ENCODE data around the gene SLC31A1.
A peak's percentile ranks its signal among the peaks of the same experiment; 100 is the strongest.

The SLC31A1 gene

DNA sequence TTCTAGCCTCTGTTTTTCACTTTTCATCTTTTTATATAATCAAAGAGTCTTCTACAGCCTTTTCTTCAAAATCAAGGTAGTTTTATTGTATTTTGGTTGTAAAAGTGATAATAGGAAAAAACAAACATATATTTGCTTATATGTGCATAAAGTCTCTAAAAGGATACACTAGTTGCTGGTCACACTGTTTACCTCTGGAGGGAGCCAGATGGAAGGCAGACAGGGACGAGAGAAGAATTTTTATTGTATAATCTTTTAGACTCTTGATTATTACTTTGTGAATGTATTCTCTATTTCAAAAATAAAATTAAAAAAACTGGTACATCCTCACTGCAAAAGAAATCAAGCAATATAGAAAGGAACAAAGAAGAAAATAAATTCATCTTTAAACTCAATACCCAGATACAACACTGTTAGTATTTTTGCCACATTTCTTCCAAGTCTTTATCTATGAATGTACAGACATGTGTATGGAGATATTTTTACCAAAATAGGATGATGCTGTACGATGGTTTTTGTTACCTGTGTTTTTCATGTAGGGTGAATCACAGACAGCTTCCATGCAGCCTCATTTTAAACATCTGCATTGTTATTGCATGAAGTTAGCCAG lies 88.0 kb downstream of the SLC31A1 start:
- FAIRE-seq = peak; percentile 73

DNA sequence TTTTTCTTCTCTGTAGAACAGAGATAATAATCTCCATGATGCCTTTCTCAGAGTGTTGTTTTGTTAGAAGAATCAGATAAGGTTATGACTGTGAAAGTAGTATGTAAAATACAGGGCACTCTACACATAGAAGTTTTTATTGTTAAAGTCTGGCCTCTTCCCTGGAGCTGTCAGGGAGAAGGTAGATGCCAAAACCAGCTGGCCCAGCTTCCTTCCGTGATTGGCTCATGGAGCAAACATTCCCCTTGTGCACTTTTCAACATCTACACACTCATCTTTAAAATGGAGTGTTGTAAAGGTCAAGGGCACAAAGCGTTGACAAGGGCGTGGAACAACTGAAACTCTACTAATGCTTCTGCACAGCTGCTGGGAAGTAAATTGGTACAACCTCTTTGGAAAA lies 89.2 kb downstream of the SLC31A1 start:
- FAIRE-seq = no peak

DNA sequence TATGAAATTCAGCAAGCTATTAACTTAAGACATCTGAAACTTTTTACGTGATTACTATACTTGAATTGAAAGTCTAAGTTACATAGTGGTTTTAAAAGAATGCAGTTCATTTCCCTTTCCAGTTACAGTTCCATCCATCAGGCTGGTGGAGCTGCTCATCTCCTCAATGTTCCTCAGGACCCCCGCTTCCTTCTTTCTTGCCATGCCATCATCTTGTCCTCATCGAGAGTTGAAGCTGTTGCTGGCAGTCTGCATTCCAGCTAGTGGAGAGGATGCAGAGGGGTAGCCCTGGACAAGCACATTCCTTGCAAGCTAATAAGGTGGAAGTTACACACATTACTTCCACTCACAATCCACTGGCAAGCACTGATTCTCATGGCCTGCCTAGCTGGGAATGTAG lies 90.6 kb downstream of the SLC31A1 start:
- FAIRE-seq = no peak

DNA sequence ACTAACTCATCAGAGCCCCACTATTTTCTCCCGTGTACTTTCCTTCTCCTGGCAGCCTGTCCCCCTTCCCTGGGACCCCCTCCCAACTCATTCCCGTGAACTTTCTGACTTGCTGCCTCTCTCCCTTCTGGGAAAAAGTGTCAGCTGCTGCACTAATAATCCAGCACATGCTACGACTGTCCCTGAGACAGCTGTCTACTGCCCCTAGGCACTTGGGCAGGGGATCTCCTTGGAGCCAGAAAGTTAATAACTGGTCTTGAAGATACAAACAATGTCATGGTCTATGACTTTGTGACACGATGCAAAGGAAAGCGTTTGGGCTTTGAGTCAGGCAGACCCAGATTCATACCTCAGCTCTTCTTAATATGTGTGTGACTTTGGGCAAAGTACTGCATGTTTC lies 91.9 kb downstream of the SLC31A1 start:
- FAIRE-seq = no peak
